WI38 (cell line): ENCODE data around the gene ASMTL.

Experiments
- H3K4me3 ChIP-seq: 2 replicates; pipeline ENCODE4 v1.5.1; 2011; ENCODE audit warnings: low read depth, mild to moderate bottlenecking, control low read depth, low read length
- CTCF ChIP-seq: IDR thresholded peaks from 2 replicates; pipeline ENCODE4 v1.5.1; 2012; ENCODE audit warnings: low read depth, mild to moderate bottlenecking, control low read depth, low read length

ASMTL gene

GRCh38 chrX:1443496-1444075, 9.1 kb downstream of the ASMTL start:
- no peak overlapping the region for H3K4me3 ChIP-seq
- TF ChIP-seq CTCF: no peak

GRCh38 chrX:1442724-1443367, 9.9 kb downstream of the ASMTL start:
- H3K4me3 ChIP-seq: no peak overlapping the region
- TF ChIP-seq CTCF: no peak

GRCh38 chrX:1442016-1442665, 10.6 kb downstream of the ASMTL start:
- H3K4me3 ChIP-seq: no peak overlapping the region
- TF ChIP-seq CTCF: no peak

- H3K4me3 ChIP-seq: no peak overlapping the region
- TF ChIP-seq CTCF: no peak
Measured at GRCh38 chrX:1440506-1440905, 12.2 kb downstream of the ASMTL start.

- no peak for TF ChIP-seq CTCF
- no peak overlapping the region for H3K4me3 ChIP-seq
Measured at GRCh38 chrX:1435241-1435895, 17.3 kb downstream of the ASMTL start.

- no peak overlapping the region for H3K4me3 ChIP-seq
- no peak for TF ChIP-seq CTCF
Measured at GRCh38 chrX:1434871-1435240, 17.9 kb downstream of the ASMTL start.
